Stimulated activated CD4-positive, alpha-beta T cell treated with anti-CD3 and anti-CD28 coated beads, Interleukin-1b, Interleukin-23, amount 100 ng/mL, for 1 hour (primary cell): ENCODE measurements around the gene LURAP1L.

ENCODE experiments used
- DNase-seq, 2 donors: peaks; one replicate each; pipeline ENCODE4 v3.0.0-alpha.2; 2020; ENCODE audit warnings: low read depth in 2 of 2

LURAP1L gene

GRCh38 chr9:12776513-12777055, 1.8 kb downstream of the LURAP1L start:
- DNase-seq: no peak

- no peak for DNase-seq
These were observed 2.6 kb downstream of the LURAP1L start for GRCh38 chr9:12777121-12778022.

GRCh38 chr9:12778389-12778788, 3.6 kb downstream of the LURAP1L start:
- DNase-seq: no peak

GRCh38 chr9:12781226-12781733, 6.5 kb downstream of the LURAP1L start:
- DNase-seq: no peak

GRCh38 chr9:12783767-12784460, 9.1 kb downstream of the LURAP1L start:
- DNase-seq: no peak

GRCh38 chr9:12784461-12785259, 9.8 kb downstream of the LURAP1L start:
- DNase-seq: no peak

- DNase-seq: no peak
These were observed 10.5 kb downstream of the LURAP1L start for GRCh38 chr9:12785260-12785770.

GRCh38 chr9:12785941-12786340, 11.1 kb downstream of the LURAP1L start:
- DNase-seq: no peak

- DNase-seq: no peak
These were observed 15.2 kb downstream of the LURAP1L start for GRCh38 chr9:12790001-12790400.

GRCh38 chr9:12790883-12791282, 16.1 kb downstream of the LURAP1L start:
- DNase-seq: no peak

GRCh38 chr9:12794101-12794799, 19.4 kb downstream of the LURAP1L start:
- DNase-seq: no peak

GRCh38 chr9:12796601-12797000, 21.8 kb downstream of the LURAP1L start:
- DNase-seq: no peak

- DNase-seq: no peak
These were observed 22.2 kb downstream of the LURAP1L start for GRCh38 chr9:12797037-12797436.

GRCh38 chr9:12798066-12798770, 23.4 kb downstream of the LURAP1L start:
- no peak for DNase-seq

- DNase-seq: no peak
These were observed 26.4 kb downstream of the LURAP1L start for GRCh38 chr9:12801187-12801586.

- no peak for DNase-seq
These were observed 26.8 kb downstream of the LURAP1L start for GRCh38 chr9:12801663-12802062.

- no peak for DNase-seq
These were observed 27.3 kb downstream of the LURAP1L start for GRCh38 chr9:12802093-12802492.

GRCh38 chr9:12808569-12808968, 33.7 kb downstream of the LURAP1L start:
- DNase-seq: no peak

- DNase-seq: no peak
These were observed 34.9 kb downstream of the LURAP1L start for GRCh38 chr9:12809720-12810119.

GRCh38 chr9:12811935-12812334, 37.1 kb downstream of the LURAP1L start:
- no peak for DNase-seq
